CD4-positive, alpha-beta memory T cell (primary cell): Measurements from ENCODE around the gene DAPK1. TPM values are rescaled to one million over a fixed set of nuclear protein-coding genes. Genes with fewer than 3 reads are reported as not detected.

Experiments used
- polyA plus RNA-seq, 2 donors: library from polyadenylated mRNA; unstranded; fragments of 300-500 nt; fragmentation: Illumina TruSeq; gene quantifications; one replicate each; pipeline ENCODE4 v1.2.3, GENCODE V29; 2021
- total RNA-seq, 2 experiments: library from RNA; stranded (reverse); gene quantifications; one replicate each; pipeline ENCODE4 v1.2.3, GENCODE V29; 2021

DAPK1 gene
- total and polyA plus RNA-seq, 4 experiments from 2014 or later, result 1.7 to 2.2 TPM; not detected in 2

Other genes starting within 250 kb of the DAPK1 start
- 10 to 100 TPM; 65.7 to 71.4 TPM for gene CTSL, start 228.3 kb downstream of the DAPK1 start, total RNA-seq
- 10 to 100 TPM in 1 of 2 donors, 1 to 10 TPM in 1; 7.3 to 14.8 TPM for gene CTSL, start 228.3 kb downstream of the DAPK1 start, polyA plus RNA-seq